ENCODE results near the gene HSPD1. TPM values are rescaled to one million over a fixed set of nuclear protein-coding genes. Genes with fewer than 3 reads are reported as not detected.

Gene HSPD1
- total RNA-seq, 4 donors from 2014 or later, result 84.7 to 142 (median 115) TPM

DNA sequence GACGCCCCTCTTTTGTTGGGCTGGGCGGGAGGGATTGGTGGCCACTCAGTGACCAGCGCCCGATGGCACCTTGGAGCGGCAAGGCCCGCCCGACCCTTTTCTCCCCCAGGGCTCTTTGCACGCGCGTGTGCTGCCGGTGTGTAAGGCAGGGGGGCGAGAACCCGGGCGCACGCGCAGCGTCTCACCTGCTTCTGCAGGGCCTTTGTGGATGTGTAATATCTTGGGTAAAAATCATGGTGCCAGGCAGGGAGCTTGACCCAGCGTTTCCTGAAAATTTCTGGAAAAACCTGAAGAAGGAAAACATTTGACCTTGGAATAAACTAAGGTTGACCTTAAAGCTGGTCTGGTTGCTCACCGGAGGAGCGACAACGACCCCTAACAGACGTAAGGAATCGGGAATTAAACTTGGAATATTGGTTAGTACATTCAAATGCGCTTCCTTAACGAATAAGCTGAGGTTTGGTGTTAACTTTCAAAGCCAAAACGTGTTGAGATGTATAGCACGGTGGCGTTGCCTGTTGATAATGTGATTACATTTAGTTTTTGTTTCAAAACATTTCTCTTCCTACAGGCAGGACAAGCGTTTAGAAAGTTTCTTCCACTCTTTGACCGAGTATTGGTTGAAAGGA, 977 bp upstream of the HSPD1 start:
- WGBS, result 0% methylated on average over 13 of the region's 30 CpGs
- H3K27ac ChIP-seq (replicated peaks in 1 of 4), result peak overlapping the region; percentile 95 to 99 (median 98)
- H3K9me3 ChIP-seq, result no peaks in the 10 kb centered on the region
- peaks cover 36 to 59% (median 49%) of the 10 kb centered on the region in 4 donors for H3K4me1 ChIP-seq
- no peaks in the 10 kb centered on the region for H3K27me3 ChIP-seq
- intact Hi-C loops (cut with DNase I), result no loop called here
- no peak for DNase-seq (ENCODE audit: extremely low spot score)
- TF ChIP-seq POLR2A (IDR thresholded peaks at IDR 0.05; ENCODE audit: low read depth) (no peak), POLR2AphosphoS5 (IDR thresholded peaks at IDR 0.05) (no peak), EP300 (IDR thresholded peaks at IDR 0.05) (no peak)
- TF ChIP-seq, protein P1, sequence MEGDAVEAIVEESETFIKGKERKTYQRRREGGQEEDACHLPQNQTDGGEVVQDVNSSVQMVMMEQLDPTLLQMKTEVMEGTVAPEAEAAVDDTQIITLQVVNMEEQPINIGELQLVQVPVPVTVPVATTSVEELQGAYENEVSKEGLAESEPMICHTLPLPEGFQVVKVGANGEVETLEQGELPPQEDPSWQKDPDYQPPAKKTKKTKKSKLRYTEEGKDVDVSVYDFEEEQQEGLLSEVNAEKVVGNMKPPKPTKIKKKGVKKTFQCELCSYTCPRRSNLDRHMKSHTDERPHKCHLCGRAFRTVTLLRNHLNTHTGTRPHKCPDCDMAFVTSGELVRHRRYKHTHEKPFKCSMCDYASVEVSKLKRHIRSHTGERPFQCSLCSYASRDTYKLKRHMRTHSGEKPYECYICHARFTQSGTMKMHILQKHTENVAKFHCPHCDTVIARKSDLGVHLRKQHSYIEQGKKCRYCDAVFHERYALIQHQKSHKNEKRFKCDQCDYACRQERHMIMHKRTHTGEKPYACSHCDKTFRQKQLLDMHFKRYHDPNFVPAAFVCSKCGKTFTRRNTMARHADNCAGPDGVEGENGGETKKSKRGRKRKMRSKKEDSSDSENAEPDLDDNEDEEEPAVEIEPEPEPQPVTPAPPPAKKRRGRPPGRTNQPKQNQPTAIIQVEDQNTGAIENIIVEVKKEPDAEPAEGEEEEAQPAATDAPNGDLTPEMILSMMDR (IDR thresholded peaks at IDR 0.05), result no peak
- peak overlapping the region; percentile 80 to 92 (median 90) for H3K4me3 ChIP-seq
- peaks cover 0 to 57% (median 36%) of the 10 kb centered on the region in 4 donors for H3K36me3 ChIP-seq

DNA sequence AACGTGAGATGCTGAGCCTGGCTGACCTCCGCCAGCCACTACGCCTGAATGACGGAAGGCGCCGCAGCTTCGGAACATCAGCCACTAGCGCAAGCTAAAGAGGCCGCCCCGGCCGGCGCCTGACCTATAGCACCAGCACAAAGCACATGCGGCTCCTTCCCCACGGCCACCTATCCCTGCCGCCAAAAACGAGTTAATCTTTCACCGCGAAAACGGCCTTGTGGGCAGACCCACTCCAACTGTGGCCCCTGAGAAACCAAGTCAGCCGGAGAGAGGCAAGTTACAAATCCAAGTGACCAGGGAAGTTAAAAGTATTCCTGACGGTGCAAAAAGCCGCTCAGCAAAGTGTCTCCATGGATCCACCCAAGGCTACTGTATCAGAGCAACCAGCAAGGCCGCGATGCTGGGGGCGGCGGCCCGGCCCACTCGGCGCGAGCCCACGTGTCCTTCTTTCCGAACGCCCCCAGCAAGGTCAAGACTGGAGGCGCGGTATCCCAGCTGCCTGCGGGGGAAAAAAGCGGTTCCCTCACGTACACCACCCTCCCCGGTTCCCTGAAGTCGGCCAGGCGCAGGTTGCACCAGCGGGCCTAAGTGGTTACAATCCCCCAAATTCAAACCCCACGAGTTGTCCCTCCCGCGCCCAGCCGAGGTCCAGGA, 575 bp downstream of the HSPD1 start:
- peak in 1 of 2 donors; percentile 53 for TF ChIP-seq POLR2AphosphoS5 (IDR thresholded peaks at IDR 0.05)
- TF ChIP-seq, protein P1 (IDR thresholded peaks at IDR 0.05), result no peak
- peak overlapping the region; percentile 95 to 99 (median 98) for H3K27ac ChIP-seq (replicated peaks in 1 of 4)
- intact Hi-C loops (cut with DNase I), result loop anchor here (2.0 kb wide), 1 partner anchor 64 kb away; the partner anchor contains the start of gene SF3B1
- peaks cover 36 to 64% (median 51%) of the 10 kb centered on the region in 4 donors for H3K4me1 ChIP-seq
- no peaks in the 10 kb centered on the region for H3K27me3 ChIP-seq
- no peaks in the 10 kb centered on the region for H3K9me3 ChIP-seq
- under 1% methylated on average over 27 of the region's 46 CpGs for WGBS
- peak overlapping the region; percentile 80 to 92 (median 90) for H3K4me3 ChIP-seq
- H3K36me3 ChIP-seq, result peaks cover 4 to 60% (median 42%) of the 10 kb centered on the region in 4 donors
- peak; percentile 93 for DNase-seq (ENCODE audit: extremely low spot score)

- peak overlapping the region; percentile 95 to 99 (median 98) for H3K27ac ChIP-seq (replicated peaks in 1 of 4)
- peaks cover 36 to 64% (median 51%) of the 10 kb centered on the region in 4 donors for H3K4me1 ChIP-seq
- H3K9me3 ChIP-seq, result no peaks in the 10 kb centered on the region
- H3K4me3 ChIP-seq, result peak overlapping the region; percentile 80 to 92 (median 90)
- intact Hi-C loops (cut with DNase I), result loop anchor here (2.0 kb wide), 1 partner anchor 64 kb away; the partner anchor contains the start of gene SF3B1
- TF ChIP-seq POLR2AphosphoS5 (IDR thresholded peaks at IDR 0.05) (no peak), POLR2A (IDR thresholded peaks at IDR 0.05; ENCODE audit: low read depth) (no peak)
- 12% methylated on average over 14 of the region's 14 CpGs for WGBS
- H3K36me3 ChIP-seq, result peaks cover 11 to 60% (median 42%) of the 10 kb centered on the region in 4 donors
- no peak for DNase-seq (ENCODE audit: extremely low spot score)
- no peaks in the 10 kb centered on the region for H3K27me3 ChIP-seq
These were observed 1.3 kb downstream of the HSPD1 start for GRCh38 chr2:197498235-197498936.

DNA sequence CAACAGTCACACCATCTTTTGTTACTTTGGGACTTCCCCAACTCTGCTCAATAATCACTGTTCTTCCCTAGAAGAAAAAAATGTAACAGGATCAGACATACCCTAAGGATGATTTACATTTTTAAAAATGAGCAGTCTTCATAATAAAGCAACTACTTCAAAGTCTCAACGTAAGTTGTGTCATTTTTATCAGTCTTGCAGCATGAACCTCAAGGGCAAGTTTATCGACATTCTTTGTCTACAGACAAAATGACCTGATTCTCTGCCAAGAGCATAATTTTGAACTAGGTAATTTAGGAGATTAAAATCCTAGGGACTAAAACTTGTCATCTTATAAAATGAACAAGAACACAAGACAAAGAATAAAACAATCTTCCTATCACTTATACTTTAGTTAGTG, 2.3 kb downstream of the HSPD1 start:
- no peak overlapping the region for H3K4me3 ChIP-seq
- H3K27ac ChIP-seq (replicated peaks in 1 of 4), result peak overlapping the region in 2 of 4 donors; percentile 1 to 99
- TF ChIP-seq POLR2A (IDR thresholded peaks at IDR 0.05; ENCODE audit: low read depth) (no peak), EP300 (IDR thresholded peaks at IDR 0.05) (no peak), POLR2AphosphoS5 (IDR thresholded peaks at IDR 0.05) (no peak)
- TF ChIP-seq, protein P1 (IDR thresholded peaks at IDR 0.05), result no peak
- H3K27me3 ChIP-seq, result no peaks in the 10 kb centered on the region
- H3K36me3 ChIP-seq, result peaks cover 16 to 63% (median 47%) of the 10 kb centered on the region in 4 donors
- DNase-seq (ENCODE audit: extremely low spot score), result no peak
- peaks cover 32 to 56% (median 46%) of the 10 kb centered on the region in 4 donors for H3K4me1 ChIP-seq
- no peaks in the 10 kb centered on the region for H3K9me3 ChIP-seq
- intact Hi-C loops (cut with DNase I), result loop anchor here (2.0 kb wide), 1 partner anchor 43 kb away; no protein-coding TSS in a partner anchor
- WGBS, result 41% methylated on average over 2 of the region's 2 CpGs

DNA sequence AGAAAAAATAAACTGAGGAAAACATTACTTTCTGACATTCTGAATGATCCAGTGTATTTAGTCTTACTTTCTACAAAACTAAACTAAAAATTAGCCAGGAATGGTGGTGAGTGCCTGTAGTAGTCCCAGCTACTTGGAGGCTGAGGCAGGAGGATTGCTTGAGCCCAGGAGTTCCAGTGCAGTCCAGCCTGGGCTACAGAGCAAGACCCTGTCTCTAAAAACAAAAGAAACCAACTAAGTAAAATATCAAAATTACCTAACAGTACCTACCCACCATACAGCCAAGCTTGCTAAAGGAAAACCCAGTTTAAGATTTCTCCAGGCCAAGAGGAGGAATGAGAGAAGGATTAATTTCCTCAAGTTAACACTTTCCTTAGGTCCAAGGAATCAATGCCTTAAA, 2.9 kb downstream of the HSPD1 start:
- no peak overlapping the region for H3K4me3 ChIP-seq
- H3K9me3 ChIP-seq, result no peaks in the 10 kb centered on the region
- H3K27me3 ChIP-seq, result no peaks in the 10 kb centered on the region
- H3K4me1 ChIP-seq, result peaks cover 25 to 50% (median 40%) of the 10 kb centered on the region in 4 donors
- TF ChIP-seq POLR2AphosphoS5 (IDR thresholded peaks at IDR 0.05) (no peak), POLR2A (IDR thresholded peaks at IDR 0.05; ENCODE audit: low read depth) (no peak), EP300 (IDR thresholded peaks at IDR 0.05) (no peak)
- TF ChIP-seq, protein P1 (IDR thresholded peaks at IDR 0.05), result no peak
- peak overlapping the region in 1 of 4 donors; percentile 1 for H3K27ac ChIP-seq (replicated peaks in 1 of 4)
- peaks cover 18 to 63% (median 53%) of the 10 kb centered on the region in 4 donors for H3K36me3 ChIP-seq
- intact Hi-C loops (cut with DNase I), result loop anchor here (2.0 kb wide), 1 partner anchor 42 kb away; no protein-coding TSS in a partner anchor
- DNase-seq (ENCODE audit: extremely low spot score), result no peak

All from esophagus muscularis mucosa (tissue), 4 donors.